H54 (cell line): Measurements from ENCODE around the gene RRBP1.
"Not testable (repeated sequence)": the region's sequence is repeated elsewhere in the genome, so short reads cannot be mapped to it uniquely, and the experiment has no call there.

Experiments used
- DNase-seq: peaks from one replicate; pipeline ENCODE4 v3.0.0; 2011; ENCODE audit warnings: low spot score, mixed read lengths; ENCODE audit not compliant: insufficient read length
- FAIRE-seq: peaks from 3 replicates; lab custom pipeline; 2011; peaks lifted over from hg19 to GRCh38; lab: Jason Lieb, UNC
- POLR2A ChIP-seq: IDR thresholded peaks from 2 replicates; pipeline ENCODE4 v1.6.1; 2011; ENCODE audit warnings: low read depth, mild to moderate bottlenecking, low read length

RRBP1 gene

DNA sequence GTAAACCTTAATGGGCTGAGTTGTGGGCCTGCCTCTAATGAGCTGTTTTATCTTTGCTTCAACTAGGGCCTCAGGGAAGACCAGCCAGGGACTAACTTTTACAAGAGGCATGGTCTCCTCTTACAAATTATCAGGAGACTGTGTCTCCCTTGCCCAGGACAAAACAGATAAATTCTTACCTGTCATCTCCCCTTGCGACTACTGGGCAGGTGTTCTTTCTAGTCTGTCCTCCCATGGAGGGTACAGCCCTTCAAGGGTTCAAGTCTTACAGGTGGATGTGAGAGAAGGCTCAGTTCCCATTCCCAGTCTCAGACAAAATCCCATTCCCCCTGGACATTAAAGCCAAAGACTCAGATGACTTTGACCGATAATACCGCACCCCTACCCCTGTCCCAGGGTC, 13.6 kb downstream of the RRBP1 start:
- DNase-seq (no peak), FAIRE-seq (no peak)
- no peak for TF ChIP-seq POLR2A

DNA sequence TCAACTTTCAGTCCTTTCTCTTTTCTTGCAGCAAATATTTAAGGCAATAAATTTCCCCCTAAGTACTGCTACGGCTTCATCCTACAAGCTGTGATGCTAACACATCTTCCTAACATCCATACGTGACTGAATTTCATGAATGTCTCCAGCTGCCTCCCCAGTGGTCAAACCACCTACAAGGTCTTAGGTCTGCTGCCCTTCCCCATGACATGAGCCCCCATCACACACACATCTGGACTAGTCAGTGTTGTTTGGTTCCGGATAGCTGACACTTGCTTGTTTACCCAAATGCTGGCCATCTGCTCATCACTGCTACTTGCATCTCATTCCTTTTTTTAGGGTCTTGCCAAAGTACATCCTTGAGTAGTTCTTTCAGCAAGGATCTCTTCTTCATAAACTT, 14.6 kb downstream of the RRBP1 start:
- TF ChIP-seq POLR2A = no peak
- FAIRE-seq (no peak), DNase-seq (no peak)

DNA sequence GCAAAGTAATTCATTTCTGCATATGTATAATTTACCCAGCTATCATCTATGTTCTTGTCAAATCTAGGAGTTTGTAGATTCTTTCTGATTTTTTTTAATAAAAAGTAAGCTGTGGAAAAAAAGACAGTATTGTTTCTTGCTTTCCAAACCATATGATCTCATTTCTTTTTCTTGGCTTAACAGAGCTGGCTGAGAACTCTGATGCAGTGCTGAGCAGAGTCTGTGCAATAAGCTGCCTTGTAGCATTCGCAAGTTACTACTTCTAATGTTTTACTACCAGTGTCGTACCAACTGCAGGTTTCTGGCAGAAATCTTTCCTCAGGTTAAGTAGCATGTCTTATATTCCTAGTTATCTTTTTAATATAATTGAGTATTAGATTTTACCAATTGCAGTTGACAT, 15.6 kb downstream of the RRBP1 start:
- no peak for FAIRE-seq
- no peak for TF ChIP-seq POLR2A
- no peak for DNase-seq

DNA sequence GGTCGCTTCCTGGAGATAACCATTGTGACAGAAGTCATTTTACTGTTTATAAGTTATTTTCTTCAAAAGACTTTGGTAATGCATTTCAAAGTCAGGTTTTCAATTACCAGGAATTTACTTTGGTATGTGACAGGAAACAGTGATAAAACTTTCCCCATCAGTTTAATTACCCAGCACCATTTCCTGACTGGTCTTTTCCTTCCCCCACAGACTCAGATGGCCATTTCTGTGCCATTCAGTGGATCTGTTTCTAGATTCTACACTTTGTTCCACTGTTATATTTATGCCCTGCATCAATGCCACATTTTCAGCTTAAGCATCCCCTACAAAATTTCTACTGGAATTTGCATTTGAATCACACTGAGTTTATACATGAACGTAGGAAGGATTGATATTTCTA, 16.3 kb downstream of the RRBP1 start:
- no peak for TF ChIP-seq POLR2A
- FAIRE-seq (no peak), DNase-seq (no peak)

- FAIRE-seq = no peak
- TF ChIP-seq POLR2A = no peak
- DNase-seq = no peak
These were observed 17.9 kb downstream of the RRBP1 start for GRCh38 chr20:17664025-17664633.

GRCh38 chr20:17663486-17663885, 18.6 kb downstream of the RRBP1 start:
- DNase-seq = no peak
- no peak for FAIRE-seq
- no peak for TF ChIP-seq POLR2A

- DNase-seq (no peak), FAIRE-seq (no peak)
- no peak for TF ChIP-seq POLR2A
These were observed 19.0 kb downstream of the RRBP1 start for GRCh38 chr20:17663040-17663399.

GRCh38 chr20:17662333-17663039, 19.6 kb downstream of the RRBP1 start:
- TF ChIP-seq POLR2A = no peak
- DNase-seq = no peak
- no peak for FAIRE-seq

GRCh38 chr20:17661121-17661744, 20.8 kb downstream of the RRBP1 start:
- FAIRE-seq = no peak
- TF ChIP-seq POLR2A = no peak
- DNase-seq = no peak

GRCh38 chr20:17660667-17661066, 21.4 kb downstream of the RRBP1 start:
- FAIRE-seq = no peak
- TF ChIP-seq POLR2A = no peak
- DNase-seq = no peak

DNA sequence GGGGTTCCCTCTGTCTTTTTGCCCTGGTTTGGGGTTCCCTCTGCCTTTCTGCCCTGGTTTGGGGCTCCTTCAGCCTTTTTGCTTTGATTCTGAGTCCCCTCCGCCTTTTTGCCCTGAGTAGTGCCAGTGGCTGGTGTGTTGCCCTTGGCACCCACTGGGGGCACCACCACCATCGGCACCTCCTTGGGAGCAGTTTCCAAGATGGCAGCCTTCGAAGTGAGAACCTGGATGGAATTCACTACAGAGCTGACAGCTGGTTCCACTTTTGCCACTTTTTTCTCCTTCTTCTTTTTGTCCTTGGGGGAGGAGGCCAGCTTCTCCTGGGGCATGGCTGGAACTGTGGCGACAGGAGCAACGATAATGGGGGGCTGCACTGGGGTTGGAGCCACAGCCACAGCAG, 22.2 kb downstream of the RRBP1 start:
- no peak for TF ChIP-seq POLR2A
- DNase-seq (no peak), FAIRE-seq (no peak)

- FAIRE-seq = not testable (repeated sequence)
These were observed 22.7 kb downstream of the RRBP1 start for GRCh38 chr20:17659344-17659743.

DNA sequence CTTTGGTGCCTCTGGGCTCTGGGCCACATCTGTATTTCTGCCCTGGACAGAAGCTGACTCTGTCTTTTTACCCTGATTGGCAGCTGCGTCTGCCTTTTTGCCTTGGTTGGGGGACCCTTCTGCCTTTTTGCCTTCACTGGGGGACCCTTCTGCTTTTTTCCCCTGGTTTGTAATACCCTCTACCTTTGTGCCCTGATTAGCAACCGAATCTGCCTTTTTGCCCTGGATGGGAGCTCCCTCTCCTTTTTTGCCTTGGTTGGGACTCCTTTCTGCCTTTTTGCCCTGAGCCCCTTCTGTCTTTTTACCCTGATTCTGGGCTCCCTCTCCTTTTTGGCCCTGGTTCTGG, 23.4 kb downstream of the RRBP1 start:
- FAIRE-seq (no peak), DNase-seq (no peak)
- TF ChIP-seq POLR2A = no peak

More at GRCh38 chr20:17659344-17659743, 22.7 kb downstream of the RRBP1 start:
- DNase-seq = not testable (repeated sequence)

DNA sequence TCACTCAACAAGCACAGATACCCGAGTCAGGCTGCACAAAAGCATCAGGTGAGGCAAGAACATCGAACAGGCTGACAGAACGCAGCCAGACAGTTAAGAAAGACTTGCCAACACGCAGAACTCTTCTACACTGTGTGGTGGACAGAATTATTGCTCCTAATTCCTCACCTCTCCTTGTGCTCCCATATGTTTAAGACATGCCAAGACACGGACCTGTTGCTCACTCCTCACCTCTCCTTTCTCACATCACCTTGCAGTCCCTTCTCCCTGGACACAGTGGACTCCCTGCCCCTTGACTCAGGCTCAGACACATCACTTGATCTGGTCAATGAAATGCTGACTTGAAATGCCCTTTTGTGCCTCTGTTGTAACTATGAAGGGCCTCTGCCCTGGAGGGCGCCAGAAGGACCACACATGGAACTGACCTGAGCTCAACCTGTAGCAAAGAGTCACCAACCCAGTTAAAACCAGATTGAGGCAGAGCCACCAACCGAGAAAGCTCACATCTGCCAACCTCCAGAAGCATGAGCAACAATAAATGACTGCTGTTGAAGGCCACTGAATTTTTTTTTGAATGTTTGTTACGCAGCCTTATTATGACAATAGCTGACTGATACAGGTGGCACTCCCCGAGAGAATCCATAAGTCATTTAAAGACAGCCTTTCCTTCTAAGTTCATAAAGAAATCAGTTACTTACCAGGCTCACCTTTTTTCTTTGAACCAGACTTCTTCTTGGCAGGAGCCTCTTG, 24.0 kb downstream of the RRBP1 start:
- DNase-seq (no peak), FAIRE-seq (no peak)
- no peak for TF ChIP-seq POLR2A
